ENCODE results near the gene PTGR2.

- no peak for TF ChIP-seq CTCF (IDR thresholded peaks at IDR 0.05)
- no peak for TF ChIP-seq EP300 (IDR thresholded peaks at IDR 0.05)
- no peak for TF ChIP-seq POLR2AphosphoS5 (IDR thresholded peaks at IDR 0.05)
Measured at GRCh38 chr14:73804636-73805035, 47.0 kb upstream of the PTGR2 start.
